ENCODE measurements around the gene ANG. TPM values are rescaled to one million over a fixed set of nuclear protein-coding genes. Genes with fewer than 3 reads are reported as not detected.

ANG gene
- total RNA-seq, 1 experiment from 2014 or later: 3.2 TPM

DNA sequence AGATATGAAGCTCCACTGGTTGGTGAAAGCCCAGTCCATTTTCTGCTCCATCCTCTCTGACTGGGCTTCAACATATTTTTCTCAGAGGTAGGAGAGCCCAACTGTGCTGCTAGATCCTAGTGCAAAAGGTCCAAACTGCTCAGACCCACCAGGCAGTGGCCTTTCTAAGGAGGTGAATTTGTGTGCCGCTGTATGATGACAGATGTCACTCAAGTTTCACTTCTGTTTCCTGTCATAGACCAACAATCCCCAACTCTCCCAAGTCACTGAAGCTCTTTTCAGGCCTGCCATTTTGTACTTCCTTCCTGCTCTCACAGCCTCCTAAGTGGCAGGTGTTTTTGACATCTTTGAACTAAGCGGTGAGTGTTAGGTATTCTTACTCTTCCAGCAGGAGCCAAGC, 20.6 kb upstream of the ANG start:
- Histone ChIP-seq H3K27me3 (ENCODE audit: insufficient read depth, low read length) (no peaks in the 10 kb centered on the region; the same call in 1 of the 2 replicates), H2AK5ac (ENCODE audit: insufficient read length, low read length) (no peak overlapping the region), H4K91ac (ENCODE audit: insufficient read length, low read depth, low read length) (no peak overlapping the region), H4K20me1 (ENCODE audit: control insufficient read depth, insufficient read depth, insufficient read length) (peaks cover 3% of the 10 kb centered on the region), H3K14ac (ENCODE audit: insufficient read depth, low read length) (no peak overlapping the region), H3K79me1 (ENCODE audit: insufficient read depth, low read depth, low read length, poor library complexity, severe bottlenecking) (no peaks in the 10 kb centered on the region), H3K79me2 (ENCODE audit: insufficient read depth, low read length) (no peaks in the 10 kb centered on the region), H3K4me1 (ENCODE audit: insufficient read depth, low read length) (no peaks in the 10 kb centered on the region), H2BK20ac (ENCODE audit: low read depth, low read length, poor library complexity, severe bottlenecking) (no peak overlapping the region), H3K56ac (ENCODE audit: insufficient read length, low read depth, low read length) (no peak overlapping the region), H3K23me2 (ENCODE audit: insufficient read length, low read depth, low read length, poor library complexity, severe bottlenecking) (peaks cover 6% of the 10 kb centered on the region), H4K8ac (replicated peaks; ENCODE audit: insufficient read length, low read depth, low read length) (no peak overlapping the region), H4K5ac (ENCODE audit: insufficient read length, low read depth, low read length) (no peak overlapping the region), H3K4ac (ENCODE audit: low read depth, low read length) (no peak overlapping the region), H2BK5ac (ENCODE audit: insufficient read length, low read length) (no peak overlapping the region), H3K4me2 (ENCODE audit: insufficient read depth, insufficient read length, low read length) (no peak overlapping the region), H3K9me3 (ENCODE audit: control insufficient read depth, low read depth, low read length) (no peaks in the 10 kb centered on the region), H3K27ac (ENCODE audit: insufficient read length, low read depth, low read length) (no peak overlapping the region), H2BK12ac (ENCODE audit: insufficient read length, low read depth, low read length) (no peak overlapping the region), H2AFZ (ENCODE audit: low read length) (no peak overlapping the region), H2BK120ac (ENCODE audit: low read depth, low read length, poor library complexity, severe bottlenecking) (no peak overlapping the region), H3K9ac (ENCODE audit: extremely low read depth, insufficient read length, low read length) (no peak overlapping the region), H3K23ac (ENCODE audit: insufficient read length, low read depth, low read length) (no peak overlapping the region), H3T11ph (ENCODE audit: low read length) (no peak overlapping the region), H2BK15ac (ENCODE audit: low read depth, low read length) (no peak overlapping the region), H3K18ac (ENCODE audit: insufficient read length, low read depth, low read length) (no peak overlapping the region)
- Mint-ChIP-seq H3K4me1 (peaks cover 2 to 6% of the 10 kb centered on the region in 2 experiments; a peak in 2 of 4 replicates), H3K4me3 (no peak overlapping the region), H3K9me3 (no peaks in the 10 kb centered on the region; a peak in 1 of 5 replicates), H3K27ac (no peak overlapping the region), H3K27me3 (ENCODE audit: low read depth) (peaks cover 34% of the 10 kb centered on the region), H3K36me3 (ENCODE audit: insufficient read depth in 1 of 3, low read depth in 3 of 3) (no peaks in the 10 kb centered on the region)
- TF ChIP-seq, protein P1, sequence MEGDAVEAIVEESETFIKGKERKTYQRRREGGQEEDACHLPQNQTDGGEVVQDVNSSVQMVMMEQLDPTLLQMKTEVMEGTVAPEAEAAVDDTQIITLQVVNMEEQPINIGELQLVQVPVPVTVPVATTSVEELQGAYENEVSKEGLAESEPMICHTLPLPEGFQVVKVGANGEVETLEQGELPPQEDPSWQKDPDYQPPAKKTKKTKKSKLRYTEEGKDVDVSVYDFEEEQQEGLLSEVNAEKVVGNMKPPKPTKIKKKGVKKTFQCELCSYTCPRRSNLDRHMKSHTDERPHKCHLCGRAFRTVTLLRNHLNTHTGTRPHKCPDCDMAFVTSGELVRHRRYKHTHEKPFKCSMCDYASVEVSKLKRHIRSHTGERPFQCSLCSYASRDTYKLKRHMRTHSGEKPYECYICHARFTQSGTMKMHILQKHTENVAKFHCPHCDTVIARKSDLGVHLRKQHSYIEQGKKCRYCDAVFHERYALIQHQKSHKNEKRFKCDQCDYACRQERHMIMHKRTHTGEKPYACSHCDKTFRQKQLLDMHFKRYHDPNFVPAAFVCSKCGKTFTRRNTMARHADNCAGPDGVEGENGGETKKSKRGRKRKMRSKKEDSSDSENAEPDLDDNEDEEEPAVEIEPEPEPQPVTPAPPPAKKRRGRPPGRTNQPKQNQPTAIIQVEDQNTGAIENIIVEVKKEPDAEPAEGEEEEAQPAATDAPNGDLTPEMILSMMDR (conservative IDR thresholded peaks at IDR 0.05): no peak
- DNase-seq: no peak
- WGBS (ENCODE audit: extremely low coverage, insufficient read length, low lambda C conversion rate): no CpG with 5 or more reads among the region's 2 CpGs

Data from H9 (cell line).